ENCODE measurements around the gene ZNF212. TPM values are rescaled to one million over a fixed set of nuclear protein-coding genes. Genes with fewer than 3 reads are reported as not detected.

The ZNF212 gene
- 10 to 100 TPM; 11.2 to 23.7 (median 17.0) TPM for total RNA-seq
- 7.6 TPM for total RNA-seq (2013)

DNA sequence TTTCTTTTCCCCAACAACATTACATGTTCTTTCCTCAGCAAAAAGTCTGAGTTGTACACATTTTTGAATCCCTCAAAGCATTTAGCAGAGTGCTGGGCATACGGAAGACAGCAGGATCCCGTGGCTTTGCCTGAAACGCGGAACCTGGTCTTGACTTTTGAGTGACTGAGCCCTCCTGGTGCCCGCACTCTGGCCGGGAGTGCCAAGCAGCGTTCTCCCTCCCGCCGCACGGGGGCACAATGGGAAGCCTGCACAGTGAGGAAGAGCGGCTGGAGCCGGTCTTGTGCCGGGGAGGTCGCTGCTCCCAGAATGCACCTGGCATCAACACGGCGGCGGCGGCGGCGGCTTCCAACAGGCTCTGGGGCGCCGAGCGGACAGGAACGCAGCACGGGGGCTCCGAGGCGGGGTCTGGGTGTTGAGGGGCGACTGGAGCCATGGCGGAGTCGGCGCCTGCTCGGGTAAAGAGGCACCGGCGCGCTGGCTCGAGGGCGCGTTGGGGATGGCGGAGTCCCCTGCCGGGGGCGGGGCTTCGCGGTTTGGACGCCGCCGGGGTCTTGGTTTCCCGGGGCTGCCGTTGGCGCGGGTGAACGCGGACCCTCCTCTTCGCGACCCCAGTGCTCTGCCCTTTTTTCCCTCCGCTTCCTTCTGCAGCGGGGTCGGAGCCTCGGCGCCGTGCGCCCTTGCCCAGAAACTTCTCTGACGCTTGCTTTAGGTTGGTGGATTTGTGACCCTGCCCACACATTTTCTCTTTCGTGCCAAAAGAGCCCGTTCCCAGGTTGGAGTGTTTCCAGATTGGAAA is at the start of gene ZNF212:
TSS of gene ZNF212 (plus strand) at position 307 of the 799 bp plus-strand sequence. CDS start at position 435, 128 bp downstream.
- Mint-ChIP-seq H3K9me3 (peaks cover 0 to 5% of the 10 kb centered on the region in 2 donors), H3K27ac (peak within 1 kb of the TSS; percentile 79 to 91), H3K4me1 (peaks cover 21 to 24% of the 10 kb centered on the region in 2 donors), H3K36me3 (peaks cover 8% of the 10 kb centered on the region), H3K27me3 (ENCODE audit: low read depth in 2 of 2) (peaks cover 0 to 4% of the 10 kb centered on the region in 2 donors), H3K4me3 (peak within 1 kb of the TSS; percentile 93)
- WGBS (ENCODE audit: insufficient coverage), result under 1% methylated on average over 64 of the region's 64 CpGs
- H3K9me3 ChIP-seq (ENCODE audit: control insufficient read depth, insufficient read depth, low read length), result no peaks in the 10 kb centered on the region
- peak within 1 kb of the TSS; percentile 91 for H3K4me3 ChIP-seq (ENCODE audit: low read length)
- DNase-seq (peak; percentile 82 to 92), ATAC-seq (peak; percentile 99 to 100 (median 100))
- H3K27me3 ChIP-seq (ENCODE audit: control insufficient read depth, insufficient read depth, low read length), result peaks cover 2% of the 10 kb centered on the region
- H3K4me1 ChIP-seq (ENCODE audit: control insufficient read depth, insufficient read depth, low read length), result peaks cover 18% of the 10 kb centered on the region
- no peaks in the 10 kb centered on the region for H3K36me3 ChIP-seq (ENCODE audit: control insufficient read depth, insufficient read depth, low read length)
- TF ChIP-seq, protein P1, sequence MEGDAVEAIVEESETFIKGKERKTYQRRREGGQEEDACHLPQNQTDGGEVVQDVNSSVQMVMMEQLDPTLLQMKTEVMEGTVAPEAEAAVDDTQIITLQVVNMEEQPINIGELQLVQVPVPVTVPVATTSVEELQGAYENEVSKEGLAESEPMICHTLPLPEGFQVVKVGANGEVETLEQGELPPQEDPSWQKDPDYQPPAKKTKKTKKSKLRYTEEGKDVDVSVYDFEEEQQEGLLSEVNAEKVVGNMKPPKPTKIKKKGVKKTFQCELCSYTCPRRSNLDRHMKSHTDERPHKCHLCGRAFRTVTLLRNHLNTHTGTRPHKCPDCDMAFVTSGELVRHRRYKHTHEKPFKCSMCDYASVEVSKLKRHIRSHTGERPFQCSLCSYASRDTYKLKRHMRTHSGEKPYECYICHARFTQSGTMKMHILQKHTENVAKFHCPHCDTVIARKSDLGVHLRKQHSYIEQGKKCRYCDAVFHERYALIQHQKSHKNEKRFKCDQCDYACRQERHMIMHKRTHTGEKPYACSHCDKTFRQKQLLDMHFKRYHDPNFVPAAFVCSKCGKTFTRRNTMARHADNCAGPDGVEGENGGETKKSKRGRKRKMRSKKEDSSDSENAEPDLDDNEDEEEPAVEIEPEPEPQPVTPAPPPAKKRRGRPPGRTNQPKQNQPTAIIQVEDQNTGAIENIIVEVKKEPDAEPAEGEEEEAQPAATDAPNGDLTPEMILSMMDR (IDR thresholded peaks at IDR 0.05), result peak; percentile 77
- intact Hi-C loops (cut with micrococcal nuclease), result loop anchor here (2.0 to 5.0 kb wide), 2 partner anchors 92 to 257 kb away; partner anchors contain the start of genes ZNF398 and ZNF746
- peak within 1 kb of the TSS; percentile 53 for H3K27ac ChIP-seq (ENCODE audit: low read length)

DNA sequence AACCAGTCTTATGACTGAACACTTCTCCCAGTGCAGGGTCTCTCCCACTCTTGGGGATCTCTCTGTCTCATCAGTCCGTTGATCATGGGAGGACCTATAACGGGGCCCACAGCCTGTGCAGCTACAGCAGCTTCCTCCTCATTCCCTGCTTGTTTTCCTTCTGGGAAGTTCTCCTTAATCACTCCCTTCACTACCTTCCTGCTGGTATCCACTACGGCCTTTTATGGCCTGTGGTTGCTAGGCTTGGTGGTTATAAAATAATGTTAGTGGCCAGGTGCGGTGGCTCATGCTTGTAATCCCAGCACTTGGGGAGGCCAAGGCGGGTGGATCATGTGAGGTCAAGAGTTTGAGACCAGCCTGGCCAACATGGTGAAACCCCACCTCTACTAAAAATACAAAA is 47.6 kb upstream of the ZNF212 start:
- WGBS (ENCODE audit: insufficient coverage), result 72% methylated on average over 3 of the region's 5 CpGs
- Mint-ChIP-seq H3K4me3 (peak overlapping the region; percentile 83), H3K9me3 (no peaks in the 10 kb centered on the region), H3K4me1 (peaks cover 9 to 15% of the 10 kb centered on the region in 2 donors), H3K36me3 (no peaks in the 10 kb centered on the region), H3K27ac (no peak overlapping the region), H3K27me3 (ENCODE audit: low read depth in 2 of 2) (no peaks in the 10 kb centered on the region)
- H3K27ac ChIP-seq (ENCODE audit: low read length), result no peak overlapping the region
- intact Hi-C loops (cut with micrococcal nuclease), result no loop called here
- no peaks in the 10 kb centered on the region for H3K9me3 ChIP-seq (ENCODE audit: control insufficient read depth, insufficient read depth, low read length)
- TF ChIP-seq, protein P1 (IDR thresholded peaks at IDR 0.05), result no peak
- H3K27me3 ChIP-seq (ENCODE audit: control insufficient read depth, insufficient read depth, low read length), result no peaks in the 10 kb centered on the region
- H3K4me3 ChIP-seq (ENCODE audit: low read length), result no peak overlapping the region
- H3K36me3 ChIP-seq (ENCODE audit: control insufficient read depth, insufficient read depth, low read length), result no peaks in the 10 kb centered on the region
- H3K4me1 ChIP-seq (ENCODE audit: control insufficient read depth, insufficient read depth, low read length), result peaks cover 15% of the 10 kb centered on the region
- ATAC-seq, result no peak
- no peak for DNase-seq

DNA sequence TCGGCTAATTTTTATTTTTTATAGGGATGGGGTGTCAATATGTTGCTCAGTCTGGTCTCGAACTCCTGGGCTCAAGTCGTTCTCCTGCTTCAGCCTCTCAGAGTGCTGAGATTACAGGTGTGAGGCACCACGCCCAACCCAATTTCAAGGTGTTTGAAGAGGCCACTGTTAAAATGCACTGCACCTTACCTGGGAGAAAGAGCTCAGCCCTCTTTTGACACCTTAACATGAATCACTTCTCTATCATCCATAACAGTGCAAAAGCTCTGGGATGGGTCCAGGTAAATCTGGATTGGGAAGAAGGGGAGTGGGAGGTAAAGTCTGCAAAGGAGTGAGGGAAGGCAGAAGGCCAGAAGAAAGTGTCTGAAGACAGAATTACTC is 44.7 kb upstream of the ZNF212 start:
- peaks cover 10% of the 10 kb centered on the region for H3K36me3 Mint-ChIP-seq
- no peaks in the 10 kb centered on the region for H3K27me3 Mint-ChIP-seq (ENCODE audit: low read depth in 2 of 2)
- H3K4me3 Mint-ChIP-seq, result peak overlapping the region; percentile 86
- no peak for ATAC-seq
- Histone ChIP-seq H3K27ac (ENCODE audit: low read length) (peak overlapping the region; percentile 59), H3K36me3 (ENCODE audit: control insufficient read depth, insufficient read depth, low read length) (peaks cover 10% of the 10 kb centered on the region), H3K9me3 (ENCODE audit: control insufficient read depth, insufficient read depth, low read length) (no peaks in the 10 kb centered on the region), H3K4me3 (ENCODE audit: low read length) (peak overlapping the region; percentile 95), H3K4me1 (ENCODE audit: control insufficient read depth, insufficient read depth, low read length) (peaks cover 20% of the 10 kb centered on the region), H3K27me3 (ENCODE audit: control insufficient read depth, insufficient read depth, low read length) (no peaks in the 10 kb centered on the region)
- peak overlapping the region; percentile 9 to 88 for H3K27ac Mint-ChIP-seq
- intact Hi-C loops (cut with micrococcal nuclease), result no loop called here
- 91% methylated on average over 4 of the region's 4 CpGs for WGBS (ENCODE audit: insufficient coverage)
- TF ChIP-seq, protein P1 (IDR thresholded peaks at IDR 0.05), result no peak
- DNase-seq, result no peak
- H3K9me3 Mint-ChIP-seq, result no peaks in the 10 kb centered on the region
- H3K4me1 Mint-ChIP-seq, result peaks cover 14 to 31% of the 10 kb centered on the region in 2 donors

All from natural killer cell (primary cell).